ENCODE results near the gene SLC2A4. TPM values are rescaled to one million over a fixed set of nuclear protein-coding genes. Genes with fewer than 3 reads are reported as not detected.
A peak's percentile ranks its signal among the peaks of the same experiment; 100 is the strongest.
"Not testable (repeated sequence)": the region's sequence is repeated elsewhere in the genome, so short reads cannot be mapped to it uniquely, and the experiment has no call there.

Gene SLC2A4
- polyA plus RNA-seq, 1 donor, result 1.1 TPM

- peaks cover 4% of the 10 kb centered on the region for H3K27me3 ChIP-seq (ENCODE audit: control insufficient read depth, insufficient read depth, low read length)
- no peak overlapping the region for H3K27ac ChIP-seq (ENCODE audit: low read length)
- no peaks in the 10 kb centered on the region for H3K36me3 ChIP-seq (ENCODE audit: control insufficient read depth, insufficient read depth, low read length)
- no peak overlapping the region for H3K4me3 ChIP-seq (ENCODE audit: low read length)
- H3K9me3 ChIP-seq (ENCODE audit: control insufficient read depth, low read depth, low read length), result no peaks in the 10 kb centered on the region
- no CpG with 5 or more reads among the region's 3 CpGs for WGBS (ENCODE audit: insufficient coverage, low lambda C conversion rate)
- no peak for DNase-seq
- H3K4me1 ChIP-seq (ENCODE audit: control insufficient read depth, insufficient read depth, low read length), result peaks cover 8% of the 10 kb centered on the region
These were observed 53.5 kb downstream of the SLC2A4 start for GRCh38 chr17:7334938-7335538.

GRCh38 chr17:7335765-7336164 lies 54.2 kb downstream of the SLC2A4 start:
- no CpG with 5 or more reads among the region's 13 CpGs for WGBS (ENCODE audit: insufficient coverage, low lambda C conversion rate)
- not testable (repeated sequence) for H3K27me3 ChIP-seq (ENCODE audit: control insufficient read depth, insufficient read depth, low read length); H3K36me3 ChIP-seq (ENCODE audit: control insufficient read depth, insufficient read depth, low read length); H3K4me3 ChIP-seq (ENCODE audit: low read length); H3K27ac ChIP-seq (ENCODE audit: low read length); H3K9me3 ChIP-seq (ENCODE audit: control insufficient read depth, low read depth, low read length); H3K4me1 ChIP-seq (ENCODE audit: control insufficient read depth, insufficient read depth, low read length); DNase-seq

GRCh38 chr17:7336240-7337175 lies 55.0 kb downstream of the SLC2A4 start, which contains the start of gene ACAP1:
Gene ACAP1 (plus strand): TSS chr17:7336529. CDS start chr17:7336735, 206 bp downstream.
- WGBS (ENCODE audit: insufficient coverage, low lambda C conversion rate), result no CpG with 5 or more reads among the region's 17 CpGs
- Histone ChIP-seq H3K4me1 (ENCODE audit: control insufficient read depth, insufficient read depth, low read length) (no peaks in the 10 kb centered on the region), H3K36me3 (ENCODE audit: control insufficient read depth, insufficient read depth, low read length) (no peaks in the 10 kb centered on the region), H3K4me3 (ENCODE audit: low read length) (peak within 1 kb of the TSS; percentile 16), H3K27me3 (ENCODE audit: control insufficient read depth, insufficient read depth, low read length) (peaks cover 4% of the 10 kb centered on the region), H3K9me3 (ENCODE audit: control insufficient read depth, low read depth, low read length) (no peaks in the 10 kb centered on the region), H3K27ac (ENCODE audit: low read length) (no peak within 1 kb of the TSS)
- DNase-seq, result no peak

GRCh38 chr17:7337600-7337999 lies 56.1 kb downstream of the SLC2A4 start:
- H3K4me1 ChIP-seq (ENCODE audit: control insufficient read depth, insufficient read depth, low read length); H3K27ac ChIP-seq (ENCODE audit: low read length); H3K4me3 ChIP-seq (ENCODE audit: low read length); H3K9me3 ChIP-seq (ENCODE audit: control insufficient read depth, low read depth, low read length); H3K27me3 ChIP-seq (ENCODE audit: control insufficient read depth, insufficient read depth, low read length); DNase-seq; H3K36me3 ChIP-seq (ENCODE audit: control insufficient read depth, insufficient read depth, low read length): not testable (repeated sequence)
- no CpG with 5 or more reads among the region's 7 CpGs for WGBS (ENCODE audit: insufficient coverage, low lambda C conversion rate)

Other genes with a start within 250 kb of the SLC2A4 start
- gene SLC16A13, start 245.7 kb upstream of the SLC2A4 start, polyA plus RNA-seq, result 16.9 TPM
- gene SLC16A11, start 237.6 kb upstream of the SLC2A4 start, polyA plus RNA-seq, result 0.94 TPM
- gene CLEC10A, start 201.5 kb upstream of the SLC2A4 start, polyA plus RNA-seq, result 9.7 TPM
- gene ASGR2, start 166.9 kb upstream of the SLC2A4 start, polyA plus RNA-seq, result 0.40 TPM
- 5.7 TPM for gene ASGR1, start 102.3 kb upstream of the SLC2A4 start, polyA plus RNA-seq
- gene DLG4, start 61.9 kb upstream of the SLC2A4 start, polyA plus RNA-seq, result 16.7 TPM
- gene ACADVL, start 61.8 kb upstream of the SLC2A4 start, polyA plus RNA-seq, result 490 TPM
- gene DVL2, start 47.2 kb upstream of the SLC2A4 start, polyA plus RNA-seq, result 44.5 TPM
- 45.4 TPM for gene PHF23, start 42.3 kb upstream of the SLC2A4 start, polyA plus RNA-seq
- 724 TPM for gene GABARAP, start 39.3 kb upstream of the SLC2A4 start, polyA plus RNA-seq
- 124 TPM for gene CTDNEP1, start 30.0 kb upstream of the SLC2A4 start, polyA plus RNA-seq
- 45.8 TPM for gene ELP5, start 29.5 kb upstream of the SLC2A4 start, polyA plus RNA-seq
- gene CLDN7, start 19.2 kb upstream of the SLC2A4 start, polyA plus RNA-seq, result 250 TPM
- gene YBX2, start 12.9 kb downstream of the SLC2A4 start, polyA plus RNA-seq, result 2.8 TPM
- gene EIF5A, start 25.9 kb downstream of the SLC2A4 start, polyA plus RNA-seq, result 263 TPM
- gene GPS2, start 33.6 kb downstream of the SLC2A4 start, polyA plus RNA-seq, result 53.0 TPM
- gene NEURL4, start 47.6 kb downstream of the SLC2A4 start, polyA plus RNA-seq, result 28.7 TPM
- 12.2 TPM for gene ACAP1, start 54.8 kb downstream of the SLC2A4 start, polyA plus RNA-seq
- gene KCTD11, start 70.4 kb downstream of the SLC2A4 start, polyA plus RNA-seq, result 8.2 TPM
- gene TMEM95, start 73.4 kb downstream of the SLC2A4 start, polyA plus RNA-seq, result 0.04 TPM
- gene TNK1, start 99.4 kb downstream of the SLC2A4 start, polyA plus RNA-seq, result 7.4 TPM
- 16.9 TPM for gene PLSCR3, start 112.8 kb downstream of the SLC2A4 start, polyA plus RNA-seq
- 187 TPM for gene TMEM256, start 122.4 kb downstream of the SLC2A4 start, polyA plus RNA-seq
- gene NLGN2, start 126.1 kb downstream of the SLC2A4 start, polyA plus RNA-seq, result 12.9 TPM
- gene SPEM1, start 138.6 kb downstream of the SLC2A4 start, polyA plus RNA-seq, result not detected
- gene SPEM2, start 143.9 kb downstream of the SLC2A4 start, polyA plus RNA-seq, result not detected
- not detected for gene SPEM3, start 147.1 kb downstream of the SLC2A4 start, polyA plus RNA-seq
- gene TMEM102, start 153.7 kb downstream of the SLC2A4 start, polyA plus RNA-seq, result 7.5 TPM
- gene FGF11, start 157.8 kb downstream of the SLC2A4 start, polyA plus RNA-seq, result 1.3 TPM
- gene CHRNB1, start 163.3 kb downstream of the SLC2A4 start, polyA plus RNA-seq, result 7.4 TPM
- 65.6 TPM for gene ZBTB4, start 197.9 kb downstream of the SLC2A4 start, polyA plus RNA-seq
- 0.52 TPM for gene SLC35G6, start 199.7 kb downstream of the SLC2A4 start, polyA plus RNA-seq
- gene POLR2A, start 202.6 kb downstream of the SLC2A4 start, polyA plus RNA-seq, result 98.7 TPM